Right lobe of liver (tissue), 4 donors: ENCODE results near the gene PTGDS.
"Not testable (repeated sequence)": the region's sequence is repeated elsewhere in the genome, so short reads cannot be mapped to it uniquely, and the experiment has no call there.

Source experiments
- POLR2A ChIP-seq: fragments of 450-650 bp; IDR thresholded peaks from one replicate; pipeline ENCODE4 v1.6.1; 2017; ENCODE audit warnings: antibody characterized with exemption, mild to moderate bottlenecking
- TF ChIP-seq, protein P1 (sequence below), 4 donors: fragments of 200-600 bp in 3 of 4; fragments of 450-650 bp in 1 of 4; IDR thresholded peaks; one replicate each; pipeline versions ENCODE4 v1.5.1 to v1.8.0; 2016 to 2022; ENCODE audit warnings: antibody characterized with exemption in 4 of 4, mild to moderate bottlenecking in 2 of 4
- donor health status: DM: no; HTN: no; CAD: no.
- donor health status: DM: no; HTN: no; CAD: no.
- donor health status: DM: no; HTN: yes; CAD: no.

GRCh38 chr9:137004285-137004684, 27.0 kb downstream of the PTGDS start:
- TF ChIP-seq, protein P1, sequence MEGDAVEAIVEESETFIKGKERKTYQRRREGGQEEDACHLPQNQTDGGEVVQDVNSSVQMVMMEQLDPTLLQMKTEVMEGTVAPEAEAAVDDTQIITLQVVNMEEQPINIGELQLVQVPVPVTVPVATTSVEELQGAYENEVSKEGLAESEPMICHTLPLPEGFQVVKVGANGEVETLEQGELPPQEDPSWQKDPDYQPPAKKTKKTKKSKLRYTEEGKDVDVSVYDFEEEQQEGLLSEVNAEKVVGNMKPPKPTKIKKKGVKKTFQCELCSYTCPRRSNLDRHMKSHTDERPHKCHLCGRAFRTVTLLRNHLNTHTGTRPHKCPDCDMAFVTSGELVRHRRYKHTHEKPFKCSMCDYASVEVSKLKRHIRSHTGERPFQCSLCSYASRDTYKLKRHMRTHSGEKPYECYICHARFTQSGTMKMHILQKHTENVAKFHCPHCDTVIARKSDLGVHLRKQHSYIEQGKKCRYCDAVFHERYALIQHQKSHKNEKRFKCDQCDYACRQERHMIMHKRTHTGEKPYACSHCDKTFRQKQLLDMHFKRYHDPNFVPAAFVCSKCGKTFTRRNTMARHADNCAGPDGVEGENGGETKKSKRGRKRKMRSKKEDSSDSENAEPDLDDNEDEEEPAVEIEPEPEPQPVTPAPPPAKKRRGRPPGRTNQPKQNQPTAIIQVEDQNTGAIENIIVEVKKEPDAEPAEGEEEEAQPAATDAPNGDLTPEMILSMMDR (IDR thresholded peaks at IDR 0.05), result peak; percentile 33 to 49 (median 44)
- TF ChIP-seq POLR2A, result not testable (repeated sequence)
